Prostate gland (tissue), 2 donors: ENCODE data around the gene CLEC16A. TPM values are rescaled to one million over a fixed set of nuclear protein-coding genes. Genes with fewer than 3 reads are reported as not detected.

Experiments
- DNase-seq: peaks from one replicate; pipeline ENCODE4 v3.0.0-alpha.2; 2019; ENCODE audit warnings: low spot score
- H3K27ac ChIP-seq, 2 donors: fragments of 200-600 bp; sonication (generic); 2 replicates each; pipeline ENCODE4 v1.5.1; 2017 to 2019
- H3K27me3 ChIP-seq: fragments of 200-600 bp; sonication (generic); replicated peaks from 2 replicates; pipeline ENCODE4 v1.5.1; 2019; ENCODE audit not compliant: insufficient read depth
- H3K36me3 ChIP-seq, 2 donors: fragments of 200-600 bp; sonication (generic); 1 replicate in 1 of 2; 2 replicates in 1 of 2; pipeline versions ENCODE4 v1.5.1 to v1.8.1; 2017 to 2019
- H3K4me1 ChIP-seq: fragments of 200-600 bp; sonication (generic); replicated peaks from 2 replicates; pipeline ENCODE4 v1.5.1; 2019
- H3K4me3 ChIP-seq, 2 donors: fragments of 200-600 bp; sonication (generic); 2 replicates each; pipeline ENCODE4 v1.5.1; 2017 to 2019
- H3K9me3 ChIP-seq: fragments of 200-600 bp; sonication (generic); 2 replicates; pipeline ENCODE4 v1.5.1; 2017
- POLR2A ChIP-seq: fragments of 450-650 bp; IDR thresholded peaks from one replicate; pipeline ENCODE4 v1.6.1; 2016; ENCODE audit warnings: antibody characterized with exemption, mild to moderate bottlenecking
- POLR2AphosphoS5 ChIP-seq: sonication (generic); formaldehyde crosslinking; IDR thresholded peaks from one replicate; pipeline ENCODE4 v1.6.1; 2017; ENCODE audit warnings: antibody characterized with exemption
- WGBS: methylation state at CpG from one replicate; pipeline ENCODE4 v1.1.5; 2018; 5-methylcytosine and 5-hydroxymethylcytosine counted together
- intact Hi-C: fragments of 100-400 bp; cut with DNase I; formaldehyde crosslinking; loops from one replicate; pipeline ENCODE4 v1.14.2; 2022
- total RNA-seq, 2 donors: library from RNA; depleted of rRNA; stranded (reverse); fragments of >200 nt; gene quantifications; one replicate each; pipeline ENCODE4 v1.1.0, GENCODE V29; 2016
- TF ChIP-seq, protein P1 (sequence below), 4 experiments: fragments of 200-600 bp in 2 of 4; fragments of 450-650 bp in 2 of 4; sonication (generic) in 2 of 4; IDR thresholded peaks; 1 replicate in 3 of 4; 2 replicates in 1 of 4; pipeline ENCODE4 v1.5.1; 2016 to 2019; ENCODE audit warnings: antibody characterized with exemption in 4 of 4, mild to moderate bottlenecking in 2 of 4, moderate library complexity in 2 of 4

Gene CLEC16A
- total RNA-seq, 2 donors from 2014 or later = 26.1 to 52.2 TPM

DNA sequence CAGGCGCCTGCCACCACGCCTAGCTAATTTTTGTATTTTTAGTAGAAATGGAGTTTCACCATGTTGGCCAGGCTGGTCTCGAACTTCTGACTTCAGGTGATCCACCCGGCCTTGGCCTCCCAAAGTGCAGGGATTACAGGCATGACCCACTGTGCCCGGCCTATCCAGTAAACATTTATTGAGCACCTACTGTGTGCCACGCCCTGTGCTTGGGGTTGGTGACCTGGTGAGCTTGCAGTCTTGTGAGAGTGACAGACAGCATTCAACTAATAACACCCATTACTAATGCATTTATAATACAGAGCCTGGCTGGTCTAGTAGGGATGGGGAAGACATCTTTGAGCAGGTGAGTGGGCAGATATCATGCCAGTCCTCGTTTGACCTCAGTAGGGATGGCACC, 198.6 kb downstream of the CLEC16A start:
- 94% methylated on average over 7 of the region's 7 CpGs for WGBS
- TF ChIP-seq POLR2A (no peak), POLR2AphosphoS5 (no peak)
- TF ChIP-seq, protein P1, sequence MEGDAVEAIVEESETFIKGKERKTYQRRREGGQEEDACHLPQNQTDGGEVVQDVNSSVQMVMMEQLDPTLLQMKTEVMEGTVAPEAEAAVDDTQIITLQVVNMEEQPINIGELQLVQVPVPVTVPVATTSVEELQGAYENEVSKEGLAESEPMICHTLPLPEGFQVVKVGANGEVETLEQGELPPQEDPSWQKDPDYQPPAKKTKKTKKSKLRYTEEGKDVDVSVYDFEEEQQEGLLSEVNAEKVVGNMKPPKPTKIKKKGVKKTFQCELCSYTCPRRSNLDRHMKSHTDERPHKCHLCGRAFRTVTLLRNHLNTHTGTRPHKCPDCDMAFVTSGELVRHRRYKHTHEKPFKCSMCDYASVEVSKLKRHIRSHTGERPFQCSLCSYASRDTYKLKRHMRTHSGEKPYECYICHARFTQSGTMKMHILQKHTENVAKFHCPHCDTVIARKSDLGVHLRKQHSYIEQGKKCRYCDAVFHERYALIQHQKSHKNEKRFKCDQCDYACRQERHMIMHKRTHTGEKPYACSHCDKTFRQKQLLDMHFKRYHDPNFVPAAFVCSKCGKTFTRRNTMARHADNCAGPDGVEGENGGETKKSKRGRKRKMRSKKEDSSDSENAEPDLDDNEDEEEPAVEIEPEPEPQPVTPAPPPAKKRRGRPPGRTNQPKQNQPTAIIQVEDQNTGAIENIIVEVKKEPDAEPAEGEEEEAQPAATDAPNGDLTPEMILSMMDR (IDR thresholded peaks at IDR 0.05) = no peak
- intact Hi-C loops = no loop called here
- H3K9me3 ChIP-seq = no peaks in the 10 kb centered on the region
- no peaks in the 10 kb centered on the region for H3K4me1 ChIP-seq
- no peaks in the 10 kb centered on the region for H3K27me3 ChIP-seq
- no peaks in the 10 kb centered on the region for H3K36me3 ChIP-seq
- H3K4me3 ChIP-seq = no peak overlapping the region
- H3K27ac ChIP-seq = no peak overlapping the region
- no peak for DNase-seq

- 77% methylated on average over 6 of the region's 6 CpGs for WGBS
- no peak overlapping the region for H3K27ac ChIP-seq
- H3K27me3 ChIP-seq = no peaks in the 10 kb centered on the region
- no peaks in the 10 kb centered on the region for H3K4me1 ChIP-seq
- H3K4me3 ChIP-seq = no peak overlapping the region
- no peak for TF ChIP-seq POLR2AphosphoS5
- TF ChIP-seq, protein P1 (IDR thresholded peaks at IDR 0.05) = no peak
- TF ChIP-seq POLR2A = no peak
- H3K36me3 ChIP-seq = no peaks in the 10 kb centered on the region
- intact Hi-C loops = no loop called here
- no peak for DNase-seq
- H3K9me3 ChIP-seq = no peaks in the 10 kb centered on the region
Observed at GRCh38 chr16:11143372-11144035, 199.1 kb downstream of the CLEC16A start.

DNA sequence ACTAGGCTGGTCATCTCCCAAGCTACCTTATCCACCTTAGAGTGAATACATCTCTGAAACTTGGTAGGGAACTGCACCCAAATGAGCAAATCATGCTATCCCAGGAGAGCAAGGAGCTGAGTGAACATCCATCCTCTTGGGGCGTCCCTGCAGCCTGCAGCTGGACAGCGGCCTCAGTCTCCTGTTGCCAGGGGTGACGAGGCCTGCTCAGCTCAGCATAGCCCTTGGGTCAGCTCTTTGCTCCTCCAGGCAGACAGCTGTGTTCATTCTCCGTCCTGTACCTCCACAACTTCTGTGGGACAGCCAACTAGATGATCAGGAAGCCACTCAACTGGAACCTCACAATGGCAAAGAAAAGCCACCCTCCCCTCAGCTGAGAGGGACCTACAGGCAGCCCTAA, 199.8 kb downstream of the CLEC16A start:
- no peaks in the 10 kb centered on the region for H3K27me3 ChIP-seq
- no peak for DNase-seq
- intact Hi-C loops = no loop called here
- H3K9me3 ChIP-seq = no peaks in the 10 kb centered on the region
- no peak overlapping the region for H3K4me3 ChIP-seq
- H3K27ac ChIP-seq = no peak overlapping the region
- no peaks in the 10 kb centered on the region for H3K4me1 ChIP-seq
- 79% methylated on average over 4 of the region's 4 CpGs for WGBS
- TF ChIP-seq, protein P1 (IDR thresholded peaks at IDR 0.05) = no peak
- TF ChIP-seq POLR2AphosphoS5 (no peak), POLR2A (no peak)
- H3K36me3 ChIP-seq = no peaks in the 10 kb centered on the region

GRCh38 chr16:11145173-11145818, 200.9 kb downstream of the CLEC16A start:
- no peak for TF ChIP-seq POLR2AphosphoS5
- TF ChIP-seq POLR2A = no peak
- TF ChIP-seq, protein P1 (IDR thresholded peaks at IDR 0.05) = no peak
- Histone ChIP-seq H3K27me3 (no peaks in the 10 kb centered on the region), H3K4me1 (no peaks in the 10 kb centered on the region), H3K4me3 (no peak overlapping the region), H3K36me3 (no peaks in the 10 kb centered on the region), H3K27ac (no peak overlapping the region), H3K9me3 (no peaks in the 10 kb centered on the region)
- intact Hi-C loops = no loop called here
- DNase-seq = no peak
- WGBS = 85% methylated on average over 13 of the region's 13 CpGs

GRCh38 chr16:11145819-11146211, 201.5 kb downstream of the CLEC16A start:
- no peaks in the 10 kb centered on the region for H3K9me3 ChIP-seq
- TF ChIP-seq POLR2A = no peak
- no peak for TF ChIP-seq POLR2AphosphoS5
- TF ChIP-seq, protein P1 (IDR thresholded peaks at IDR 0.05) = no peak
- H3K4me1 ChIP-seq = no peaks in the 10 kb centered on the region
- 99% methylated on average over 7 of the region's 7 CpGs for WGBS
- intact Hi-C loops = no loop called here
- no peak for DNase-seq
- H3K4me3 ChIP-seq = no peak overlapping the region
- no peaks in the 10 kb centered on the region for H3K27me3 ChIP-seq
- H3K27ac ChIP-seq = no peak overlapping the region
- no peaks in the 10 kb centered on the region for H3K36me3 ChIP-seq
